ENCODE data around the gene ZNF710.

GRCh38 chr15:90042766-90043529, 41.8 kb downstream of the ZNF710 start:
- no peak for TF ChIP-seq REST (IDR thresholded peaks at IDR 0.05; ENCODE audit: borderline replicate concordance)
- TF ChIP-seq CTCF (IDR thresholded peaks at IDR 0.05; ENCODE audit: poor library complexity, severe bottlenecking), result no peak
- no peak for TF ChIP-seq TAF1 (IDR thresholded peaks at IDR 0.05; ENCODE audit: low read depth)
- no peak for TF ChIP-seq EP300 (conservative IDR thresholded peaks at IDR 0.05; ENCODE audit: poor library complexity, severe bottlenecking)
- no peak for TF ChIP-seq SMC3 (conservative IDR thresholded peaks at IDR 0.05; ENCODE audit: poor library complexity)
- TF ChIP-seq EZH2 (IDR thresholded peaks at IDR 0.05; ENCODE audit: borderline replicate concordance, insufficient read depth, low read length, poor library complexity, severe bottlenecking), result no peak
- TF ChIP-seq RAD21 (conservative IDR thresholded peaks at IDR 0.05), result no peak
- no peak for TF ChIP-seq POLR2AphosphoS5 (IDR thresholded peaks at IDR 0.05)

Data from neural cell (in vitro differentiated cells).